Fibroblast of skin of right quadriceps (primary cell): Measurements from ENCODE around the gene SBSN.

Experiments
- DNase-seq: peaks from one replicate; pipeline ENCODE4 v3.0.0-alpha.2; 2013

SBSN gene

GRCh38 chr19:35528218-35529038, at the start of gene SBSN:
TSS of gene SBSN (minus strand) at chr19:35528311. CDS start at chr19:35528281, 30 bp downstream.
- peak; percentile 72 for DNase-seq

DNA sequence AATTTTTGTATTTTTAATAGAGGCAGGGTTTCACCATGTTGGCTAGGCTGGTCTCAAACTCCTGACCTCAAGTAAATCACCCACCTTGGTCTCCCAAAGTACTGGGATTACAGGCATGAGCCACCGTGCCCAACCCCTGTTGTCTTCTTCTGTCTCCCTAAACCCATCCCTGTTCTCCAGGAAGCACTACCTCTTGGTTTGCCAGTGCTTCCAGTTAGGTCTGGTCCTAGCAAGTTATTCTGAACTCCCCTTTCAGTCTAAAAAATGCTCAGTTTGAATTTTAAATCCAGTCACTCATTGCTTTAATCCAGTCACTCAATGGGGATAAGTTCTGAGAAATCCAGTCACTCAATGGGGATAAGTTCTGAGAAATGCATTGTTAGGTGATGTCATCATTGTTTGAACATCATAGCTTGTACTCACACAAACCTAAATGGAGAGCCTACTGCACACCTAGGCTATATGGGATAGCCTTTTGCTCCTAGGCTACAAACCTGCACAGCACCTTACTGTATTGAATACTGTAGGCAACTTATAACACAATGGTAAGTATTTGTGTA, 43.4 kb upstream of the SBSN start:
- no peak for DNase-seq

DNA sequence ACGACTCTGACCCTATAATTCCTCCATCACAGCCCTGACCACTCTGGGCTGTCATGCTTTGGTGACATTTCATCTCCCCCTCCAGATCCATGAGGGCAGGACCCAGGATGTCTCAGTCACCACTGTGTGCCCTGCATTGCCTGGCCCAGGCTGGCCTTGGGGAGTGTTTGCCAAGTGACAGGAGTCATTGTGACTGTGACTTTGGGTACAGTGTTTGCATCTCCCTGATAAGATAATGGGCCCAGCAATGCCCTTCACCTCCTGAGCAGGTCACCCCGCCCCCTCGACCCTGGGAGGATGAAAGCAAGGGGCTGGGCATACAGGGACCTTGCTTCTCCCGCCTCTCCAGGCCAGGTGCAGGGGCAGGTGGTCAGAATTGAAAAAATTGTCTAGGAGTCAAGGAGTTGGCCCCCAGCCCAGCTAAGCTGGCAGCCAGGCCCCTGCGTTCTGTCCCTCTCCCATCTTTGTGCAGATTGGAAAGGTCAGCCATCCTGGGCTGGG, 41.2 kb upstream of the SBSN start:
- no peak for DNase-seq

- no peak for DNase-seq
Measured at GRCh38 chr19:35566738-35567137, 38.6 kb upstream of the SBSN start.

DNA sequence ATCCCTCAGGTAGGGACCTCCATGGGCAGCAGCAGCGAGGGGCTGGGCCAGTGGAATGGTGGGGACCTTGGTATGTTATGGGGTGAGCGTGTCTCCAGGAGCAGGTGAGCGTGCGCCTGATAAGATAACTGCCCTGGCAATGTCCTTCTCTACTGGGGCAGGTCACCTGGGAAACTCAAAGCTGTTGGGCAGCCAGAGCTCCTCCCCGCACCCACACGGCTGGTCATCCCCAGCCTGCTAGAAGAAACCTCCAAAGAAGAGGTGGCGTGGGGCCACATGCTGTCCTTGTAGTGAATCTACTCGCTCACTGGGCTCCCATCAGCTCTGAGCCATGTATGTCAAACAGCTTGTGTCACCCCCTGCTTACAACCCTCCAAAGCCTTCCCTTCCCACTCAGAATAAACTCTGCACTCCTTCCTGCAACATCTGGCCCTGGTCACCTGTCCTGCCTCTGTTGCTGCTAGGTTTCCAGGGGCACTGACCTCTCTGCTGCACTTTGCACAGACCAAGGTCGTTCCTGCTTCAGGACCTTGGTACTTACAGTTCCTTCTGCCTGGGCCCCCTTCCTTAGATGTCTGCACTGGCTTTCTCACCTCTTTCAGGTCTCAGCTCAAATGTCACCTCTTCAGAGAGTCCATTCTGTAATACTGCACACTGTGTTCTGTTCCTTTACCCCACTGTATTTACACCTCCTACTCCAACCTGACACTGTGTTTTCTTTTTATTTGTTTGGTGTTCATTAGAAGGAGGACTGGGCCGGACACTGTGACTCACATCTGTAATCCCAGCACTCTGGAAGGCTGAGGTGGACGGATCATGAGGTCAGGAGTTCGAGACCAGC, 37.1 kb upstream of the SBSN start:
- no peak for DNase-seq

DNA sequence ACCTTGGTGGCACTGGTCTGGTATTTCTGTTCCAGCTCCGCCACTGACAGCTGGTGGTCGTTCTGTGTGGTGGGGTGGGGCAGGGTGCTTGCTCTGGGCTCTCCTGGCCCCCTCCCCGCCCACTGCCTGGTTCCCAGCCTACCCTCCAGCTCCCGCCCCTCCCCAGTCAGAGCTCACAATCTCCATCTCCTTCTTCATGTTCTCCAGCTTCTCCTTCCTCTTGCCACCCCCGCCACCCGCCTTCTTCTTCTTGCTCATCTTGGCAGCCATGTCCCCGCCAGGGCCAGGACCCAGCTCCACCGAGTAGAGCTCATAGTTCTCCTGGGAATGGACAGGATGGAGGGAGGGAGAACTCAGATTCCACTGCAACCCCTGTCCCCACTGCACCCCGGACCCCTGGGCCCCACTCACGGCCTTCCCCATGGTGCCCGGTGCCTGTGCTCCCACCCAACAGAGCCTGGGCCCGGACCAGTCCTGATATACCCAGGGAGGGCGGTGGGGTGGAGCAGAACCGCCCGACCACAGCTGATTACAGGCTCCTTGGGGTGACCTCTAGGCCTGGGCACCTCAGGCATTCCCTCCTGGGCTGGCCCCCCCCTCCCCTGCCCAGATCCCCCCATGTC, 35.2 kb upstream of the SBSN start, which contains the start of gene ATP4A:
TSS of gene ATP4A (minus strand) at position 452 of the 623 bp plus-strand sequence. CDS start at position 423, 29 bp downstream.
- DNase-seq, result no peak

GRCh38 chr19:35562776-35563175, 34.7 kb upstream of the SBSN start:
- no peak for DNase-seq

- DNase-seq, result no peak
Measured at GRCh38 chr19:35562336-35562735, 34.2 kb upstream of the SBSN start.

- DNase-seq, result no peak
Measured at GRCh38 chr19:35561436-35561835, 33.3 kb upstream of the SBSN start.

GRCh38 chr19:35560677-35561076, 32.6 kb upstream of the SBSN start:
- no peak for DNase-seq

- DNase-seq, result no peak
Measured at GRCh38 chr19:35560271-35560670, 32.2 kb upstream of the SBSN start.

DNA sequence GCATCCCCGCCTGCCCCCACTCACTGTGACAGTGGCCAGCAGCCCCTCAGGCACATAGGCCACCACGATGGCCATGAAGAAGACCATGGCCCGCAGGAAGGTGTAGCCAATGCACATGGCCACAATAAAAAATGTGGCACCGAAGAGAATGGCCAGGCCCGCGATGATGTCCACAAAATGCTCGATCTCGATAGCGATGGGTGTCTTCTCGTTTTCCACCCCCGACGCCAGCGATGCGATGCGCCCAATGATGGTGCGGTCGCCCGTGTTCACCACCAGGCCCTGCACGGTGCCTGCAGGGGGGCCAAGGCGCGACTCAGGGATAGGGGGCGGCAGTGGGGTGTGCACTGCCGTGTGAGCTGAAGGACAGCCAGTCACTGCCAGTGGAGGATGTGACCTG, 31.7 kb upstream of the SBSN start:
- DNase-seq, result no peak

DNA sequence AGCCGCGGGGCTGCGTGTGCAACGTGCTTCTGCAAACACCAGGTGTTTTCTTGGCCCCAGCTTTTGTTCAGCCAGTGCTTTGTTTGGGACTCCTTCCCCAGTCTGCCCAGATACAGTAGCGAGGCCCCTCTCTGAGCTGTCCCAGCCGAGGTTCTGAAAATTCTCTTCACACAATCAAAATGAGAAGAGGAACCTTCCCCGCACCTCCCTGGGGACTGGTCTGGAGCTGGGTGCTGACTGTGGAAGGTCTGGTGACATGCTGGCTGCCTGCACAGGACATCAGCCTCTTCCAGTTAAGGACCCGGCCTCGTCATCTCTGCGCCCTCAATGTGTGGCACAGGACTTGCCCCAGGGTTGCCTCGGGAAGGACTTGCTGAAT, 31.2 kb upstream of the SBSN start:
- DNase-seq, result no peak

DNA sequence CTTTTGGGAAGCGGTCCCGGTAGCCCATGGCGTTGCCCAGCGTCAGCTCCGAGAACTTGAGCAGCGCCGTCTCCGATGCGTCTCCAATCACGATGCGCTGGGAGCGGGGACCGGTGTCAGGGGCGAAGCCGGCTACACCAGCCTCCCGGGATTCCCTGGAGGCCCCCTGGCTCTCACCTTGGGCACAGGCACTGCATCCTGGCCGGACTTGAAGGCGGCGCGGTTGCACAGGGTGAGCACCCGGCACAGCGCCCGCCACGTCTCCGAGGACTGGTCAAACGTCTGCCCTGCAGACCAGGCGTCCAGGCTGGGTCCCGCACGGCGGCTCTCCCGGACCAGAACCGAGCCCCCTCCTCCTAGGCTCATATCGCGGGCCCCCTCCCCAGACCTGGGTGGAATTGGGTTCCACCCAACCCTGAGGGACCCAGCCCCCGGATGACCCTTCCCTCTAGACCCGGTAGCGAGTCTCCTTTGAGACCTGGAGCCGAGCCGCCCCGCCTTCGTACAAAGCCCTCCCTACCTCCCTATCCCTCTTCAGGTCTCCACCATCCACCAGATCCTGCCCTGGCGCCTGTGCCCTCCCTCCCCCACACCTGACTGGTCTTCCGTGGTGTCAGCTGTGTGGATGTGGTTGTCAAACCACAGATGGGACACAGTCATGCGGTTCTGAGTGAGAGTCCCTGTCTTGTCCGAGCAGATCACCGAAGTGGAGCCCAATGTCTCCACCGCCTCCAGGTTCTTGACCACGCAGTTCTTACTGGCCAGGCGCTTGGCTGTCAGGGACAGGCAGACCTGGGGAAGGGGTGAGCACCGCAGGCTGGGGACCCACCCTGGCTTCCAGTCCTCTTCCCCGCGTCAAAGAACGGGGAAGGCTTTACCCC, 30.5 kb upstream of the SBSN start:
- no peak for DNase-seq

DNA sequence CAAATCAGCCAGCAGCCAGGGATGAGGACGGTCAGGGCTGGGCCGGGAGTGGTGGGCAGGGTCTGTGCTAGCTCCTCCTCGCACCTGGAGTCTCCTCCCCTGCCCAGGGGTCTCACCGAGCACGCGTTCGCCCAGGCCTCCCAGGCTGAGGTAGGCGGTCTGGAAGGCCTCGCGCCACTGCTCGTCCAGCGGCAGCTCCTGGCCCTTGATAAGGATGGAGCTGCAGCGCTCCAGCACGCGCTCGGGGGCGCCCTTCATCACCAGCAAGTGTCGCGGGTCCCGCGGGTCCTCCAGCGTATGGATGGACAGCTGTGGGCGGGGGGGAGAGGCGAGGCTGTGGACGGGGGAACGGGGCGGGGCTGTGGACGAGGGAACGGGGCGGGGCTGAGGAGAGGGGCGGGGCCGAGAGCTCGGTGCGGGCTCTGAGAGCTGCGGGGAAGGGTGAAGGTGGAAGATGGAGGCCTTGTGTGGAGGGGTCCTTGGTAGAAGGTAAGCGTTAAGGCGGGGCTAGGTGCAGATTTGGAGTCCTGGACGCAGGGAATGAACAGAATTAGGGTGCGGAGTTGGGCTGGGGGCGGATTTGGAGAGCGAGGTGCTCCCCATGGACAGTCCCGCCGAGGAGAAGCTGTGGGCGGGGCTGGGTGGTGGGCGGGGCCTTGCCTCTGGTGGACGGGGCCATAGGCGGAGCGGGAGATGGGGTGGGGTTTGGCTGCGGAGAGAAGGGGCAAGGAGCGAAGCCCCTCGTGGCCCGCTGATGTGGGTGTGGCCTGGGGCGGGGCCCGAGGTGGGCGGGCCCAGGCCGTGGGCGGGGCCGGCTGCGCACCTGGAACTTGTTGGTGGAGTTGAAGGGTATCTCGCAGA, 29.7 kb upstream of the SBSN start:
- DNase-seq, result peak; percentile 53

DNA sequence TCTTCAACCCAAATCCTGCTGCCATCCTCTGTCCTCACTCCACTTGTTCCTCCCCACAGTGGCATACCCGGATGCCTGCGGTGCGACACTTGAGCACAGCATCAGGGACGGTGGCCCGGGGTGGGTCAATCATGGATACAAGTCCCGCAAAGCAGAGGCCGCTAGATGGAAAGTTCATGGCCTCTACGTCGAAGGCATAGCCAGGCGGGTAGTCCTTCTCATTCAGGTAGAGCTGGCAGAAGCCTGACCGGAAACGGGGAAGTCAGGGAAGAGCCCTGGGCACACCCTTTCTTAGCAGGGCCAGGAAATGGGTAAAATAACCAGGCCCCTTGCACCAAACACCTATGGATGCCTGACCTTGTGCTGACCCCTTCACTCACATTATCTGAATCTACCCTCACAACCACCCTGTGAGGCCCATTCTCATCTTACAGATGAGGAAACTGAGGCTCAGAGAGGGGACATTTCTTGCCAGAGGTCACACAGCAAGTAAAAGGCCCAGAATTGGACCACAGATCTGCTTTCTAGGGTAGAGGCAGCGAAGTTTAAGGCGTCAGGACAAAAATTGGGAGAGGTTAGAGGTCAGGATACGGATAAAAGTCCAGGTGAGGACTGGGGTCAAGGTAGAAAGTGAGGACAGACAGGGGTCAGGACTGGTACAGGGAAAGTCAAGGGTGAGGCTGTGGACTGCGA, 28.9 kb upstream of the SBSN start:
- no peak for DNase-seq

GRCh38 chr19:35556025-35556590, 28.0 kb upstream of the SBSN start:
- no peak for DNase-seq

DNA sequence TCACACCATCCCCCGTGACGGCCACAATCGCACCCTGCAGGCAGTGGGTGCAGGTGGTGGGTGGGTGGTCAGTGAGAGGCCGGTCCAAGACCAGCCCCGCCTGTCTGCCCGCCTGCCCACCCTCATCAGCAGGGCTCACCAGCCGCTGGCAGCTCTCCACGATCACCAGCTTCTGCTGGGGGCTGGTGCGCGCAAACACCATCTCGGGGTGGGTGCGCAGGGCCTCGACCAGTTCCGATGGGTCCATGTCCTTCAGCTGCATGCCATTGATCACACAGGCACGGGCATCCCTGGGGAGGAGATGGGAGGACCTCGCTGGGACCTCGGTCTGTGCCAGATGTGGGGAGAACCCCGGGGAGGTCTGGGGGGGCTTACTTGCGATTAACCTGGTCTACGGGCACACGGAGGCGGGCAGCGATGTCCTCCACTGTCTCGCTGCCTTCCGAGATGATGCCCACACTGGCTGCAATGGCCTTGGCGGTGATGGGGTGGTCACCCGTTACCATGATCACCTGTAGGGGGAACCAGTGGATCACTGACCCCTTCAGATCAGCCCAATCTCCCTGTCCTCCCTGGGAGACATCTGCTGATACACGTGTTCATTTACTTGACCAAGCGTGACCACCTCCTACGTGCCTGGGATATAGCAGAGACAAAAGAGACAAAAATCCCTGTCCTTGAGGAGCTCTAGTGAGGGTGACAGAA, 27.3 kb upstream of the SBSN start:
- peak; percentile 13 for DNase-seq

DNA sequence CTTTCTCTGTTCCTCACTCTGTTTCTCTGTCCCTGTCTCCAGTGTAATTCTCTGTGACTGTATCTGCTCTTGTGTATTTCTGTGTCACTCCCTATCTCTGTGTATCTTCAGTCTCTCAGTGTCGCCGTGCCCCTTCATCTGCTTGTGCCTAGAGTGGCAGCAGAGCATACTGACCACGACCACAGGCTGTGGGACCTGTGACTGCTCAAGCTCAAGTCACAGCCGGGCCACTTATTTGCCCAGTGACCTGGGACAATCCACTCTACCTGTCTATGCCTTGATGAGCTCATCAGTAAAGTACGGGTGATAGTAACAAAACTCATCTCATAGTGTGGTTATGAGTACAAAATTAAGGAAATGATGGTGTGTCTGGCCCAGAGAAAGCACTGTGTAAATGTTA, 26.0 kb upstream of the SBSN start:
- no peak for DNase-seq
